ENCODE data around the gene MACROD2. TPM values are rescaled to one million over a fixed set of nuclear protein-coding genes. Genes with fewer than 3 reads are reported as not detected.

Gene MACROD2
- total RNA-seq, 1 experiment from 2014 or later, result 0.86 TPM

DNA sequence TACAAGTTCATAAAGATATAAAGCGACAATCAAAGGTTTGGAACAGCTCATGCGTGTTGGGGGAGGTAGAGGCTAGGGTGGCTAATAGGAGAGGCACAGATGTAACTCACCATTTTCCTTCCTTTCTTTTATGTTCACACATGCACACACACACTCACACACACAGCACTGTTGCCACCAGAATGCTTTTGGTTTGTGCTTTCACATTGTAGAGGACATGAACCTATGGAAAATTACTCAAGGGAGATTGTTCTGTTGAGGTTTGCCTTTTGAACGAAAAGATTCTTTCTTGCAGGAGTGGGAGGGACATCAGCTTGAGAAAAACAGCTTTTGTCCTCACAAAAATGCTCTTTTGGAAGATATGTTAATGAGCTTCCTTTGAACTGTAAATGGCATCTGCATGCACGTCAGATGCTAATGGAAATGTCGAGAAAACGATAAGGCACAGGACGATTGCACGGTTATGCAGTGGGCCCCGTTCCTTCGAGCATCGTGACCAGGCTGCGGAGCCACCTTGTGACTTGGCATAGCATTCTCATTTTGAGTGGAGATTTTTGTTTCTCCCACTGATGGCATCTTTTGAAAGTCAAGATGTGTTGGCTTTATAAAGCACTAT lies 1853.8 kb downstream of the MACROD2 start:
- no peak for DNase-seq (ENCODE audit: low read depth)

GRCh38 chr20:15851576-15852215 lies 1856.4 kb downstream of the MACROD2 start:
- DNase-seq (ENCODE audit: low read depth), result no peak

- no peak for DNase-seq (ENCODE audit: low read depth)
Measured at GRCh38 chr20:15854911-15855310, 1859.6 kb downstream of the MACROD2 start.

- no peak for DNase-seq (ENCODE audit: low read depth)
Measured at GRCh38 chr20:15857173-15857784, 1862.0 kb downstream of the MACROD2 start.

DNA sequence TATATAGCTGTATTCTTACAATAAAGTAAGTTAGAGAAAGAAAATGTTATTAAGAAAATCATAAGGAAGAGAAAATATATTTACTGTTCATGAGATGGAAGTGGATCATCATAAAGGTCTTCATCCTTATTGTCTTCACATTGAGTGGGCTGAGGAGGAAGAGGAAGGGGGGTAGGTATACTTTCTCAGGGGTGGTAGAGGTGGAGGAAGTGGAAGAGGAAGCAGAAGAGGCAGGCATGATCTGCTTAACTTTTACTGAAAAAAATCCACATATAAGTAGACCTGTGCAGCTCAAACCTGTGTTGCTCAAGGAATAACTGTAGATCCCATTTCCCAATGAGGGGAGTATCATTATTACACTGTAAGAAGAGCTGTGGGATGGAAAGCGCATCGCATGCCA lies 1863.7 kb downstream of the MACROD2 start:
- DNase-seq (ENCODE audit: low read depth), result no peak

DNA sequence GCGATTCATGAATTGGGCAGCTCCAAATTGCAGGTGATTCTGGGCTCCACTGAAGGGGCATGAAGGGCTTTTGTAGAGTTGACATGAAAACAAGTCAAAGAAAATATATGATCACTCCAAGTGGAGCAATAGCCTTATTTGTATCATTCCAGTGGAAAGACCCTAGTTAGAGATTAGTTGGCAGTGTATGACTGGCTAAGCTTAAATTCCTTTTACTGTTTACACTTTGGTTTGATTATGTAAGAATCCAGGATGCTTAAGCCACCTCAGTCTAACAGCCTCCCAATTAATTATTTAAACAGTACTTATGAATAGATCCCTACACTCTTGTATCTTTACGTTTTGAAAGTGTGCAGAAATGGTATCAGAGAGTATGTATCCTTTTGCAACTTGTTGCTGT lies 1865.5 kb downstream of the MACROD2 start:
- no peak for DNase-seq (ENCODE audit: low read depth)

- DNase-seq (ENCODE audit: low read depth), result no peak
Measured at GRCh38 chr20:15862178-15862577, 1866.9 kb downstream of the MACROD2 start.

GRCh38 chr20:15863735-15864134 lies 1868.4 kb downstream of the MACROD2 start:
- DNase-seq (ENCODE audit: low read depth), result no peak

- no peak for DNase-seq (ENCODE audit: low read depth)
Measured at GRCh38 chr20:15865553-15865952, 1870.2 kb downstream of the MACROD2 start.

DNA sequence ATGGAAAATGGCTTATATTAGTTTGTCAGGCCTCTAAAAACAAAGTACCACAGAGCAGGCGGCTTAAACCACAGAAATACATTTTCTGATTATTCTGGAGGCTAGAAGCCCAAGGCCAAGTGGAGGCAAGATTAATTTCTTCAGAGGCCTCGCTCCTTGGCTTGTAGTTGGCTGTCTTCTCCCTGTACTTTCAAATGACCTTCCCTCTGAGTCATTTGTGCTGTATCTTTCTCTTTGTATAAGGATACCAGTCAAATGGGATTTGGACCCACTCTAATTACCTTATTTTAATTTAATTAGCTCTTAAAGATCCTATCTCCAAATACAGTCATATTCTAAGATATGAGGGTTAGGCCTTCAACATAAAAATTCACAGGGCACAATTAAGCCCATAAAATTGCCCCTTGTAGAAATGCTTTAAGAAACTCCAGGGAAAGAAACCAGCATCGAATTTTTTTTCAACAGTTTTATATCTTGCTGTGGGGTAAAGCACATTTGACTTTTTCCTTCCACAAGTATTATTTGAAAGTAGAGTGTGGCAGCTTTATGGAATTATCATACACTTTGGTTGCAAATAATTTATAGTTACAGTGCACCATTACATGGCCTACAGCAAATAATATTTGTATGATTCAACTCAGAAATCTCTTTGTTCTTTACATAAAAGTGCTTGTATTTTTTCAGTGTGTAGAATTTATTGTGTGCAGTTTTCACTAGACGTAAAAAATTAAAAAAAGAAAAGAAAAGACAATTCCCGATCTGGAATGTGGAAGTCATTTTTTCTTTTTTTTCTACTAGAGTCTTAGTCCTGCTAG lies 1871.8 kb downstream of the MACROD2 start:
- DNase-seq (ENCODE audit: low read depth), result no peak

- no peak for DNase-seq (ENCODE audit: low read depth)
Measured at GRCh38 chr20:15867899-15868298, 1872.6 kb downstream of the MACROD2 start.

- no peak for DNase-seq (ENCODE audit: low read depth)
Measured at GRCh38 chr20:15875446-15875845, 1880.1 kb downstream of the MACROD2 start.

- no peak for DNase-seq (ENCODE audit: low read depth)
Measured at GRCh38 chr20:15882553-15882952, 1887.2 kb downstream of the MACROD2 start.

- no peak for DNase-seq (ENCODE audit: low read depth)
Measured at GRCh38 chr20:15886250-15886649, 1890.9 kb downstream of the MACROD2 start.

DNA sequence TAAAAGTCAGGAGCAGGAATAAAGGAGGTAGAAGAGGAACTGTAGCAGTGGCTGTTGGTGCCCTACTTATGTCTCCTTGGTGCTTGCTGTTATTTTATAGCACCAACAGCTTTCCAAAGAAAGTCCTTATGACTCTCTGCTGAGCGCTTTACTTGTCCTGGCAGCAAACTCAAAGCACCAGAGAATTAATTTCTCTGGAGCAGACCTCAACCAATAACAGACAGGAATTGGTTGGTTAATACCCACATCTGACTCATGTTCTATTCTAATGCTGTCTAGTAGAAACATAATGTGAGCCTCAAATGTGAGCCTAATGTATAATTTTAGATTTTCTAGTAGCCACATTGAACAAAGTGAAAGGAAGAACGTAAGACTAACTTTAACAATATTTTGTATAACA lies 1892.1 kb downstream of the MACROD2 start:
- no peak for DNase-seq (ENCODE audit: low read depth)

DNA sequence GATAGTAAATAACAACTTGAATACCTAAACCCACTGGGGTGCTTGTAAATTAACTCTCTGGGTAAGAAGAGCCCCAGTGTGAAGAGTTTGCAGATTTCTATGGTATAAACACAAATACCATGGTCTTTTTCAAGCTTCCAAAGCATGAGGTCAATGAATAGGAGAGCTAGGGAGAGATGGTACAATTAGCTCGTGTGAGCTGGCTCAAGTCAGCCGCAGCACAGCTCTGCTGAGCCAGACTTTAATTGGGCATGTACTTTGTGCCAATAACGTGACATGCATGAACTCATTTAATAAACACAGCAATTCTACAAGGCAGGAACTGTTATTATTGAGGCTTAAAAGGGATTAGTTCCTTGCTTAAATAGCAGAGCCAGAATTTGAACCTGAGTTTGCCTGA lies 1893.7 kb downstream of the MACROD2 start:
- DNase-seq (ENCODE audit: low read depth), result no peak

GRCh38 chr20:15889514-15890256 lies 1894.4 kb downstream of the MACROD2 start:
- DNase-seq (ENCODE audit: low read depth), result no peak

DNA sequence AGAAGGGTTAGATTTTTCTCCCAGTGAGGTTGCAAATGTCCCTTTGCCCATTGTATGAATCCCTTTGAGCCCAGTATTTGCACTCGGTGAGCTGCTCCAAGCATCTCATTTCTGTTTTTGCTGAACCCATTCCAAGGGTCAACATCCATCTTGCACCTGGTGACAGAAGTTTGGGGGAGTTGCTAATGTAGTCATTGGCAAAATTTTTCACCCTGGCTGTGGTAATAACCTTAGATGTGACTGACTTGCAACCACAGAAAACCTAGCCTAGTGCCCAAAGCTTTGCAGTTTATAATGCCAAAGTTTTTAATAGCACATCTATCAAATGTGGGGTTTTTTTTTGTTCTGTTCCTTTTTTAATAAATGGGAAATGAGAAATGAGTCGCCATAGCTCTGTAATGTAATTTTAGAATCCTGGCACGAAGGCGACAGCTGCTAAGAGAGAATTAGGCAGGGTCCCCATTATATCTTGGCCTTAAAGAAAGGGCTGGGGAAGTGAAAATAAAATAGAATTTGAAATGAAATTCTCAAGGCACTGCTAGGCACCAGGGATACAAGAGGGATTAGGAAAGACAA lies 1895.2 kb downstream of the MACROD2 start:
- DNase-seq (ENCODE audit: low read depth), result no peak

- DNase-seq (ENCODE audit: low read depth), result no peak
Measured at GRCh38 chr20:15895126-15895525, 1899.8 kb downstream of the MACROD2 start.

DNA sequence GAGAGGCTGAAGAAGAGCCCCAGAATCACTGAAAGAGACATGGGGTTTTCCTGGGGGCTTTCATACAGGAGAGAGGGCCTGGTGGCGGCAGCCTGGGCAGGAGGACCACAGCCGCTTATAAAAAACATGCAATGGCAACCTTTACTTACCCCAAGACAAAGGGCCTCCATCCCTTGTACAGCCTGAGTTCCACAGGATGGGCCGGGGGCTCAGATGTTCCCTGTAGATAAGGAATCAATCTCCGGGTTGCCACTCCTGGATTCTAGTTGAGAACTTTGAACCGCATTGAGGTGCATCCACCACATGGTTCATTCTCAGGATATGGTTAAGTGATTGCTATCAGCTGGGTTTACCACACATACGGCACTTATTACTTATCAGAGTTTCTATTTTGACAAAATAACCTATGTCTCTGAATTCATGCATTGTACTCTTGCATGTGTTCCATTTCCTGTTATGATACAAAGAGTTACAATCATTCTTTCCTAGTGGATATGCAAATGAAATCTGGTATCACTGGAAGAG lies 1900.3 kb downstream of the MACROD2 start:
- no peak for DNase-seq (ENCODE audit: low read depth)

DNA sequence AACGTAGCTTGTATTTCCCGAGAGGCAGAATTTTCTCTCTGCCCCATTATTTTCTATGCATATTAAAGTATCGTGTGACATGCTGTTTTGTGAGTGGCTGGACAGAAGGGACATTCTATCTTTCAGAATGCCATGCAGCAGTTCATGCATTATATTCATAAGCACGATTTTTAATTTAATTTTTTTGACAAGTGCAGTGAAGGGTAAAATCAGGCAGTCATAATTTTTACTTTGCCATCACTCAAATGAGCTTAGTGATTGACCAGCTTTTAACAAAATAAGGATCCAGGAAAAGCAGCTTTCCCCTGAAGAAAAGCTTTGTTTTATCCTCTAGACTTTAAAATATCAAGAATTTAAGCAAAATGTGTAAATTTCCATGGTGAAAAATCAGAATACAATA lies 1904.7 kb downstream of the MACROD2 start:
- no peak for DNase-seq (ENCODE audit: low read depth)

Measured in Daoy (cell line).